HG03457 (cell line): ENCODE data around the gene ABCA12.
"Not testable (repeated sequence)": the region's sequence is repeated elsewhere in the genome, so short reads cannot be mapped to it uniquely, and the experiment has no call there.

Experiments used
- ATAC-seq: cut with Tn5 transposase; IDR thresholded peaks from one replicate; pipeline ENCODE4 v1.9.1; 2021; ENCODE audit warnings: moderate number of reproducible peaks; ENCODE audit not compliant: unreplicated experiment

ABCA12 gene

GRCh38 chr2:215138479-215138878, at the start of gene ABCA12:
Gene ABCA12 (minus strand): TSS chr2:215138626. CDS start chr2:215138208, 418 bp downstream.
- no peak for ATAC-seq

- no peak for ATAC-seq
Observed at GRCh38 chr2:215188078-215188477, 49.7 kb upstream of the ABCA12 start.

- no peak for ATAC-seq
Observed at GRCh38 chr2:215186021-215186420, 47.6 kb upstream of the ABCA12 start.

GRCh38 chr2:215178121-215178520, 39.7 kb upstream of the ABCA12 start:
- ATAC-seq, result no peak

GRCh38 chr2:215171796-215172195, 33.4 kb upstream of the ABCA12 start:
- no peak for ATAC-seq

GRCh38 chr2:215171151-215171550, 32.7 kb upstream of the ABCA12 start:
- peak; percentile 65 for ATAC-seq

- ATAC-seq, result not testable (repeated sequence)
Observed at GRCh38 chr2:215166505-215166904, 28.1 kb upstream of the ABCA12 start.

GRCh38 chr2:215163319-215163718, 24.9 kb upstream of the ABCA12 start:
- not testable (repeated sequence) for ATAC-seq

GRCh38 chr2:215161301-215161829, 22.9 kb upstream of the ABCA12 start:
- no peak for ATAC-seq

- ATAC-seq, result no peak
Observed at GRCh38 chr2:215160081-215160480, 21.7 kb upstream of the ABCA12 start.

GRCh38 chr2:215156453-215156852, 18.0 kb upstream of the ABCA12 start:
- no peak for ATAC-seq

- ATAC-seq, result no peak
Observed at GRCh38 chr2:215149894-215150293, 11.5 kb upstream of the ABCA12 start.

GRCh38 chr2:215149486-215149885, 11.1 kb upstream of the ABCA12 start:
- no peak for ATAC-seq

- no peak for ATAC-seq
Observed at GRCh38 chr2:215149060-215149459, 10.6 kb upstream of the ABCA12 start.

GRCh38 chr2:215145611-215146010, 7.2 kb upstream of the ABCA12 start:
- ATAC-seq, result no peak

GRCh38 chr2:215144106-215144875, 5.9 kb upstream of the ABCA12 start:
- ATAC-seq, result no peak

GRCh38 chr2:215143458-215143857, 5.0 kb upstream of the ABCA12 start:
- no peak for ATAC-seq

- ATAC-seq, result no peak
Observed at GRCh38 chr2:215141706-215142105, 3.3 kb upstream of the ABCA12 start.

- ATAC-seq, result no peak
Observed at GRCh38 chr2:215140166-215140707, 1.8 kb upstream of the ABCA12 start.

- no peak for ATAC-seq
Observed at GRCh38 chr2:215137741-215138340, 585 bp downstream of the ABCA12 start.

- ATAC-seq, result no peak
Observed at GRCh38 chr2:215137329-215137686, 1.1 kb downstream of the ABCA12 start.
